SK-N-SH (cell line): Measurements from ENCODE around the gene FAM76A. TPM values are rescaled to one million over a fixed set of nuclear protein-coding genes. Genes with fewer than 3 reads are reported as not detected.
A peak's percentile ranks its signal among the peaks of the same experiment; 100 is the strongest.

Experiments
- CTCF ChIA-PET: fragments of 300-600, 350-600 bp; formaldehyde crosslinking; extraction: SDS; loops from one replicate; lab custom pipeline; 2021; lab: Yijun Ruan, JAX
- POLR2A ChIA-PET: fragments of 350-600 bp; sonication (Branson Sonifier 250); formaldehyde crosslinking; extraction: SDS; loops from one replicate; lab custom pipeline; 2020; ENCODE audit warnings: antibody characterized with exemption, inconsistent platforms; lab: Yijun Ruan, JAX
- DNase-seq: peaks from one replicate; pipeline ENCODE4 v3.0.0; 2012
- H2AFZ ChIP-seq: fragments of 200-600 bp; sonication (generic); 2 replicates; pipeline ENCODE4 v1.8.1; 2016; ENCODE audit warnings: antibody characterized with exemption, mild to moderate bottlenecking, low read depth
- H3F3A ChIP-seq: fragments of 200-600 bp; sonication (generic); replicated peaks from 2 replicates; pipeline ENCODE3; 2016; ENCODE audit warnings: antibody characterized with exemption, mild to moderate bottlenecking; ENCODE audit not compliant: insufficient read depth
- H3K27ac ChIP-seq, 2 experiments: fragments of 200-500 bp in 1 of 2; fragments of 200-600 bp in 1 of 2; sonication (Bioruptor generic) in 1 of 2; sonication (generic), shearing (Covaris generic) in 1 of 2; 2 replicates each; pipeline versions ENCODE4 v1.5.1 to v1.6.1; 2014 to 2016; ENCODE audit warnings: low read depth in 2 of 2, inconsistent platforms in 1 of 2, low read length in 1 of 2, mild to moderate bottlenecking in 1 of 2, mixed read lengths in 1 of 2
- H3K27me3 ChIP-seq: fragments of 200-600 bp; sonication (generic), shearing (Covaris generic); 2 replicates; pipeline ENCODE4 v1.6.1; 2016; ENCODE audit warnings: mixed run types; ENCODE audit not compliant: insufficient read depth
- H3K36me3 ChIP-seq, 2 experiments: fragments of 200-500 bp in 1 of 2; fragments of 200-600 bp in 1 of 2; sonication (Bioruptor generic) in 1 of 2; sonication (generic) in 1 of 2; replicated peaks in 1 of 2; 2 replicates each; pipeline versions ENCODE3 to v1.5.1; 2014 to 2016; ENCODE audit warnings: low read length in 1 of 2, mild to moderate bottlenecking in 1 of 2; ENCODE audit not compliant: insufficient read depth in 2 of 2, control insufficient read depth in 1 of 2
- H3K4me1 ChIP-seq, 2 experiments: fragments of 200-500 bp in 1 of 2; fragments of 200-600 bp in 1 of 2; sonication (Bioruptor generic) in 1 of 2; sonication (generic), shearing (Covaris generic) in 1 of 2; 2 replicates each; pipeline versions ENCODE4 v1.5.1 to v1.6.1; 2014 to 2016; ENCODE audit warnings: low read depth in 1 of 2, low read length in 1 of 2, mixed run types in 1 of 2; ENCODE audit not compliant: insufficient read depth in 2 of 2, control insufficient read depth in 1 of 2
- H3K4me2 ChIP-seq: fragments of 200-600 bp; sonication (generic), shearing (Covaris generic); 2 replicates; pipeline ENCODE4 v1.6.1; 2017; ENCODE audit warnings: mixed run types
- H3K4me3 ChIP-seq, 2 experiments: fragments of 200-500 bp in 1 of 2; fragments of 200-600 bp in 1 of 2; sonication (Bioruptor generic) in 1 of 2; sonication (generic), shearing (Covaris generic) in 1 of 2; 2 replicates each; pipeline versions ENCODE4 v1.5.1 to v1.8.1; 2014 to 2016; ENCODE audit warnings: low read depth in 2 of 2, inconsistent platforms in 1 of 2, low read length in 1 of 2, mild to moderate bottlenecking in 1 of 2, mixed read lengths in 1 of 2, moderate library complexity in 1 of 2
- H3K79me2 ChIP-seq: fragments of 200-600 bp; sonication (generic); 2 replicates; pipeline ENCODE4 v1.8.1; 2017; ENCODE audit warnings: mild to moderate bottlenecking; ENCODE audit not compliant: insufficient read depth
- H3K9ac ChIP-seq: fragments of 200-600 bp; sonication (generic); 2 replicates; pipeline ENCODE4 v1.6.1; 2017; ENCODE audit warnings: mixed run types
- H3K9me2 ChIP-seq: fragments of 200-600 bp; sonication (generic); 2 replicates; pipeline ENCODE4 v1.6.1; 2017; ENCODE audit warnings: mixed run types
- H3K9me3 ChIP-seq: fragments of 200-600 bp; sonication (generic); 2 replicates; pipeline ENCODE4 v1.6.1; 2017; ENCODE audit warnings: mixed run types, mild to moderate bottlenecking, moderate library complexity
- H4K20me1 ChIP-seq: fragments of 200-600 bp; sonication (generic); 2 replicates; pipeline ENCODE4 v1.6.1; 2017; ENCODE audit warnings: mild to moderate bottlenecking, mixed run types; ENCODE audit not compliant: insufficient read depth
- CHD2 ChIP-seq: fragments of 150-350 bp; IDR thresholded peaks from 2 replicates; pipeline ENCODE4 v1.6.1; 2018; ENCODE audit warnings: low read length; ENCODE audit not compliant: partially characterized antibody
- ELF1 ChIP-seq: IDR thresholded peaks from 2 replicates; pipeline ENCODE4 v1.4.0; 2012
- EP300 ChIP-seq, 2 experiments: IDR thresholded peaks; 2 replicates each; pipeline versions ENCODE4 v1.4.0 to v1.6.1; 2012; ENCODE audit warnings: borderline replicate concordance in 1 of 2, low read depth in 1 of 2, low read length in 1 of 2
- EZH2phosphoT487 ChIP-seq: fragments of 200-600 bp; sonication (generic); IDR thresholded peaks from 2 replicates; pipeline ENCODE4 v1.6.1; 2017; ENCODE audit warnings: low read depth, mixed run types, mild to moderate bottlenecking, antibody characterized with exemption, moderate library complexity, borderline replicate concordance
- FOXJ3 ChIP-seq: sonication (generic); formaldehyde crosslinking; IDR thresholded peaks from 2 replicates; pipeline ENCODE4 v1.5.1; 2020; ENCODE audit warnings: mild to moderate bottlenecking, missing genetic modification reagents
- GABPA ChIP-seq: IDR thresholded peaks from 2 replicates; pipeline ENCODE4 v1.4.0; 2012; ENCODE audit warnings: low read depth, mild to moderate bottlenecking
- GATA2 ChIP-seq: sonication (generic); formaldehyde crosslinking; IDR thresholded peaks from 2 replicates; pipeline ENCODE4 v1.5.0; 2020; ENCODE audit warnings: mild to moderate bottlenecking, missing genetic modification reagents
- IRF3 ChIP-seq: fragments of 150-350 bp; IDR thresholded peaks from 2 replicates; pipeline ENCODE4 v1.6.1; 2016; ENCODE audit warnings: mild to moderate bottlenecking, low read depth, low read length
- MAX ChIP-seq: IDR thresholded peaks from 2 replicates; pipeline ENCODE4 v1.4.0; 2012; ENCODE audit warnings: low read depth
- MEF2A ChIP-seq: IDR thresholded peaks from 2 replicates; pipeline ENCODE4 v1.4.0; 2012; ENCODE audit warnings: low read depth, borderline replicate concordance
- MXI1 ChIP-seq: IDR thresholded peaks from 2 replicates; pipeline ENCODE4 v1.6.1; 2012; ENCODE audit warnings: mild to moderate bottlenecking, low read depth, low read length, improper control_type of control experiment
- RXRA ChIP-seq: IDR thresholded peaks from 2 replicates; pipeline ENCODE4 v1.4.0; 2012; ENCODE audit warnings: low read depth, mild to moderate bottlenecking, borderline replicate concordance
- SIN3A ChIP-seq: IDR thresholded peaks from 2 replicates; pipeline ENCODE4 v1.6.1; 2012; ENCODE audit warnings: low read depth, mild to moderate bottlenecking, low read length, moderate library complexity, borderline replicate concordance
- SMC3 ChIP-seq: IDR thresholded peaks from 2 replicates; pipeline ENCODE4 v1.6.1; 2012; ENCODE audit warnings: low read depth, low read length, improper control_type of control experiment
- TCF12 ChIP-seq: IDR thresholded peaks from 2 replicates; pipeline ENCODE4 v1.4.0; 2012
- YY1 ChIP-seq: IDR thresholded peaks from 2 replicates; pipeline ENCODE4 v1.4.0; 2012; ENCODE audit warnings: low read depth, mild to moderate bottlenecking
- ZBTB33 ChIP-seq: IDR thresholded peaks from 2 replicates; pipeline ENCODE4 v1.4.0; 2012; ENCODE audit warnings: low read depth, borderline replicate concordance
- WGBS: methylation state at CpG from one replicate; pipeline ENCODE4 v1.1.6; 2017; ENCODE audit warnings: low lambda C conversion rate; 5-methylcytosine and 5-hydroxymethylcytosine counted together
- polyA plus RNA-seq, 3 experiments: library from polyadenylated mRNA; depleted of rRNA; stranded (reverse); fragments of >200 nt; gene quantifications; 2 replicates each; pipeline ENCODE4 v1.2.3, GENCODE V29; 2012

FAM76A gene
- polyA plus RNA-seq, 1 of the 3 experiments (the other 2 are of a cell fraction), result 2.9 TPM

- peaks cover 22% of the 10 kb centered on the region for H3K79me2 ChIP-seq
- no peaks in the 10 kb centered on the region for H3K9me3 ChIP-seq
- no peaks in the 10 kb centered on the region for H3K27me3 ChIP-seq
- H3K9ac ChIP-seq, result peak overlapping the region; percentile 93
- CTCF ChIA-PET, result interaction anchor here (0.9 to 2.1 kb wide), 26 partner anchors 11 to 425 kb away, joined by 3 to 27 read pairs (median 4); partner anchors contain the start of genes IFI6, PPP1R8 and STX12
- 0 out of 2 replicates have a peak, but pooled peaks have one; percentile 33 for TF ChIP-seq SIN3A
- no peak for TF ChIP-seq RXRA
- TF ChIP-seq MXI1, result peak; percentile 88; the same call in 1 of the 2 replicates
- peaks cover 0 to 11% of the 10 kb centered on the region in 2 experiments for H3K36me3 ChIP-seq
- peak overlapping the region; percentile 97 for H3K4me2 ChIP-seq
- H3K27ac ChIP-seq, result peak overlapping the region; percentile 48 to 74
- no peaks in the 10 kb centered on the region for H4K20me1 ChIP-seq
- no peaks in the 10 kb centered on the region for H3K9me2 ChIP-seq
- POLR2A ChIA-PET, result interaction anchor here (0.6 to 1.6 kb wide), 6 partner anchors 11 to 301 kb away, joined by 3 to 9 read pairs (median 3); partner anchors contain the start of genes IFI6 and PPP1R8
- peak overlapping the region; percentile 70 to 89 for H3K4me3 ChIP-seq
- H2AFZ ChIP-seq, result peak overlapping the region; percentile 96
- peak; percentile 84 for DNase-seq
- 3% methylated on average over 16 of the region's 46 CpGs for WGBS
- no peaks in the 10 kb centered on the region for H3F3A ChIP-seq
- peaks cover 3 to 5% of the 10 kb centered on the region in 2 experiments; a peak in 2 of 4 replicates for H3K4me1 ChIP-seq
Measured at GRCh38 chr1:27726173-27727044, 648 bp downstream of the FAM76A start.

- Histone ChIP-seq H4K20me1 (no peaks in the 10 kb centered on the region), H3F3A (no peaks in the 10 kb centered on the region), H3K9ac (peak overlapping the region; percentile 93; the same call in 1 of the 2 replicates), H2AFZ (peak overlapping the region; percentile 96; the same call in 1 of the 2 replicates), H3K36me3 (peaks cover 0 to 16% of the 10 kb centered on the region in 2 experiments), H3K4me3 (peak overlapping the region in 1 of 2 experiments; percentile 89; a peak in 1 of 4 replicates), H3K27ac (peak overlapping the region in 1 of 2 experiments; percentile 74; a peak in 2 of 4 replicates), H3K4me1 (peaks cover 3 to 5% of the 10 kb centered on the region in 2 experiments; a peak in 2 of 4 replicates), H3K27me3 (no peaks in the 10 kb centered on the region), H3K9me2 (no peaks in the 10 kb centered on the region), H3K79me2 (peaks cover 22% of the 10 kb centered on the region), H3K4me2 (peak overlapping the region; percentile 97), H3K9me3 (no peaks in the 10 kb centered on the region)
- CTCF ChIA-PET, result interaction anchor here (1.4 to 2.1 kb wide), 2 partner anchors 58 to 131 kb away, joined by 4 to 6 read pairs; no protein-coding TSS in a partner anchor
- no peak for DNase-seq
- POLR2A ChIA-PET, result interaction anchor here (0.6 kb wide), 1 partner anchor 301 kb away, joined by 3 read pairs; no protein-coding TSS in a partner anchor
- WGBS, result 81% methylated on average over 3 of the region's 3 CpGs
- no peak for TF ChIP-seq CHD2
Measured at GRCh38 chr1:27727126-27727525, 1.4 kb downstream of the FAM76A start.

GRCh38 chr1:27736252-27736651 lies 10.5 kb downstream of the FAM76A start:
- H3K27ac ChIP-seq, result no peak overlapping the region
- CTCF ChIA-PET, result no interaction called here
- H3K4me2 ChIP-seq, result no peak overlapping the region
- no peak overlapping the region for H3K9ac ChIP-seq
- H3K4me1 ChIP-seq, result no peaks in the 10 kb centered on the region
- no peaks in the 10 kb centered on the region for H3K79me2 ChIP-seq
- WGBS, result 93% methylated on average over 3 of the region's 3 CpGs
- no peaks in the 10 kb centered on the region for H3K9me3 ChIP-seq
- H4K20me1 ChIP-seq, result no peaks in the 10 kb centered on the region
- no peaks in the 10 kb centered on the region for H3K9me2 ChIP-seq
- no peak for DNase-seq
- H3K4me3 ChIP-seq, result no peak overlapping the region
- POLR2A ChIA-PET, result interaction anchor here (0.6 kb wide), 1 partner anchor 21 kb away, joined by 6 read pairs; no protein-coding TSS in a partner anchor
- H3K36me3 ChIP-seq, result peaks cover 2 to 33% of the 10 kb centered on the region in 2 experiments
- H2AFZ ChIP-seq, result no peak overlapping the region
- no peaks in the 10 kb centered on the region for H3K27me3 ChIP-seq
- H3F3A ChIP-seq, result no peaks in the 10 kb centered on the region
- TF ChIP-seq ZBTB33 (no peak), EP300 (IDR thresholded peaks at IDR 0.05; ENCODE audit: borderline replicate concordance in 1 of 2, low read depth in 1 of 2, low read length in 1 of 2) (no peak), MEF2A (no peak), GABPA (no peak), TCF12 (no peak), IRF3 (no peak), SMC3 (no peak), MAX (no peak), YY1 (no peak), EZH2phosphoT487 (no peak), MXI1 (no peak), GATA2 (no peak), FOXJ3 (CRISPR knock-in tag) (no peak), ELF1 (no peak)
